ENCODE data around the gene SRRM3.

DNA sequence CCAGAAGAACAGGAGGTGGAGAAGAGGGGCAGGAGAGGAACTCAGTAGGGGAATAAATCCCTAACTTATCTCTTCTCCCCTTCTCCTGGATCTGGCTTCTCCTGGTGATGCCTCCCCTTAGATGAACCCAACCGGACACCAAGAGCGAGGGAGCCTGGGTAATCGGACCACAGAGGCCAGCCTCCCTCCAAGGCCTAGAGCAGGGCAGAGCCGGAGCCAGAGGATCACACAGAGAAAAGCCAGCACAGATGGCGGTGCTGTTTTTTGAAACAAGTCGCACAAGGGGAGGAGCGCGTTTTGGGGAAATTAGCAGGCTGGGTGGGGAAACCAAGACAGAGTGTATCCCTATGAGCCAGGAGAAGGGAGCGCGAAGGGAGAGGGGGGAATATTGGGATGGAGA, 4.9 kb upstream of the SRRM3 start:
- TF ChIP-seq, protein P1, sequence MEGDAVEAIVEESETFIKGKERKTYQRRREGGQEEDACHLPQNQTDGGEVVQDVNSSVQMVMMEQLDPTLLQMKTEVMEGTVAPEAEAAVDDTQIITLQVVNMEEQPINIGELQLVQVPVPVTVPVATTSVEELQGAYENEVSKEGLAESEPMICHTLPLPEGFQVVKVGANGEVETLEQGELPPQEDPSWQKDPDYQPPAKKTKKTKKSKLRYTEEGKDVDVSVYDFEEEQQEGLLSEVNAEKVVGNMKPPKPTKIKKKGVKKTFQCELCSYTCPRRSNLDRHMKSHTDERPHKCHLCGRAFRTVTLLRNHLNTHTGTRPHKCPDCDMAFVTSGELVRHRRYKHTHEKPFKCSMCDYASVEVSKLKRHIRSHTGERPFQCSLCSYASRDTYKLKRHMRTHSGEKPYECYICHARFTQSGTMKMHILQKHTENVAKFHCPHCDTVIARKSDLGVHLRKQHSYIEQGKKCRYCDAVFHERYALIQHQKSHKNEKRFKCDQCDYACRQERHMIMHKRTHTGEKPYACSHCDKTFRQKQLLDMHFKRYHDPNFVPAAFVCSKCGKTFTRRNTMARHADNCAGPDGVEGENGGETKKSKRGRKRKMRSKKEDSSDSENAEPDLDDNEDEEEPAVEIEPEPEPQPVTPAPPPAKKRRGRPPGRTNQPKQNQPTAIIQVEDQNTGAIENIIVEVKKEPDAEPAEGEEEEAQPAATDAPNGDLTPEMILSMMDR (conservative IDR thresholded peaks at IDR 0.05 in 1 of 2, IDR thresholded peaks at IDR 0.05 in 1 of 2; ENCODE audit: extremely low read depth in 1 of 2, insufficient read depth in 1 of 2, low read depth in 1 of 2, low read length in 2 of 2), result no peak
- TF ChIP-seq EZH2 (IDR thresholded peaks at IDR 0.05; ENCODE audit: borderline replicate concordance, low read length), result no peak

All from mammary epithelial cell (primary cell).